Measurements from ENCODE around the gene ZNF503.

DNA sequence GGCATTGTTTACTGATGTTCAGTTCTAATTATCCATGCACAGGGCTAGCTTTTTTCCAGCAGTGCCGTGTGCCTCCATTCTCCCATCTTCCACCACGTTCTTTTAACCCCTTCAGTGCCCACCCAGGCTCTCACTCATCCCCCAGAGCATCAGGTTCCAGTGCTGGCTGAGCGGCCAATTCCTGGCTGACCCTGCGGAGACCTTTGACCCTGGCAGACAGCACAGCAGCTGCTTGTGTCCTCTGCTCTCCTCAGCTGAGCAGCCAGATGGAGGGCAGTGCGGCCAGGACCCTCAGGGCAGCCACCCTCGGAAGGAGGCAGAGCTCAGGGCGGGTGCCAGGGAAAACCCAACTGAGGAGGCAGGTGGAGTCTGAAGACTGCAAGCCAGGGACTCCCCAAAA lies 48.4 kb downstream of the ZNF503 start:
- TF ChIP-seq, protein P1, sequence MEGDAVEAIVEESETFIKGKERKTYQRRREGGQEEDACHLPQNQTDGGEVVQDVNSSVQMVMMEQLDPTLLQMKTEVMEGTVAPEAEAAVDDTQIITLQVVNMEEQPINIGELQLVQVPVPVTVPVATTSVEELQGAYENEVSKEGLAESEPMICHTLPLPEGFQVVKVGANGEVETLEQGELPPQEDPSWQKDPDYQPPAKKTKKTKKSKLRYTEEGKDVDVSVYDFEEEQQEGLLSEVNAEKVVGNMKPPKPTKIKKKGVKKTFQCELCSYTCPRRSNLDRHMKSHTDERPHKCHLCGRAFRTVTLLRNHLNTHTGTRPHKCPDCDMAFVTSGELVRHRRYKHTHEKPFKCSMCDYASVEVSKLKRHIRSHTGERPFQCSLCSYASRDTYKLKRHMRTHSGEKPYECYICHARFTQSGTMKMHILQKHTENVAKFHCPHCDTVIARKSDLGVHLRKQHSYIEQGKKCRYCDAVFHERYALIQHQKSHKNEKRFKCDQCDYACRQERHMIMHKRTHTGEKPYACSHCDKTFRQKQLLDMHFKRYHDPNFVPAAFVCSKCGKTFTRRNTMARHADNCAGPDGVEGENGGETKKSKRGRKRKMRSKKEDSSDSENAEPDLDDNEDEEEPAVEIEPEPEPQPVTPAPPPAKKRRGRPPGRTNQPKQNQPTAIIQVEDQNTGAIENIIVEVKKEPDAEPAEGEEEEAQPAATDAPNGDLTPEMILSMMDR (IDR thresholded peaks at IDR 0.05): no peak
- no peak for TF ChIP-seq POLR2A (IDR thresholded peaks at IDR 0.05)

Data from uterus (tissue), 2 donors.